HG03571 (cell line): ENCODE measurements around the gene PTPRJ.

Experiments used
- ATAC-seq: cut with Tn5 transposase; IDR thresholded peaks from one replicate; pipeline ENCODE4 v1.9.1; 2021; ENCODE audit not compliant: unreplicated experiment

Gene PTPRJ

DNA sequence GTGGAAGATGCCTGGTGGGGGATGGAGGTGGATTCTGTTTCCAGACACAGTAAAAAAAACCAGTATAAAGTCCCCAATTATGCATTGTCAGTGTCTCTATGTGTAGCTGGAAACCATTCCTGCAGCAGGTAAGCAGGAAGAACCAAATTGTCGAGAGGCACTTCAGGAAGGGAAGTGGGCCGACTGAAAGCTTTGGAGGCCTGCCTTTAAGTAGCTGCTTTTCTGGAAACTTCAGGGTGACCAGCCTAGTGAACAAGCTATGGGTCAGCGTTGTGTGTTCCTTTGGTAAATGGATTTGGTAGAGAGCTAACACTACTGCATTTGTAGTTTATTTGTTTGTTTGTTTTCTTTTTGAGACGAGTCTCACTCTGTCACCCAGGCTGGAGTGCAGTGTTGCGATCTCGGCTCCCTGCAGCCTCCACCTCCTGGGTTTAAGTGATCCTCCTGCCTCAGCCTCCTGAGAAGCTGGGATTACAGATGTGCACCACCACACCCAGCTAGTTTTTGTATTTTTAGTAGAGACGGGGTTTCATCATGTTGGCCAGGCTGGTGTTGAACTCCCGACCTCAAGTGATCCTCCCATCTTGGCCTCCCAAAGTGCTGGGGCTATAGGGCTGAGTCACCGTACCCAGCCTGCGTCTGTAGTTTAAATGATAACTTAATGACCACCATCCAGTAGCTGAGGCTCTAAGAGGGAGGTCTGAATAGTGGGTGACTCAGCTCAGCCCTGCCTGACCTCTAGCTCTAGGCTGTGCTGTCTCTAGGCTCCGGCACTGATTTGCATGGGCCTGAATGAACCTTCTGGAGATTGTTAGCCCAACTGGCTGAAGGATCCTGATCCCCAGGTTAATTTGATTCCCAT lies 12.8 kb downstream of the PTPRJ start:
- no peak for ATAC-seq

DNA sequence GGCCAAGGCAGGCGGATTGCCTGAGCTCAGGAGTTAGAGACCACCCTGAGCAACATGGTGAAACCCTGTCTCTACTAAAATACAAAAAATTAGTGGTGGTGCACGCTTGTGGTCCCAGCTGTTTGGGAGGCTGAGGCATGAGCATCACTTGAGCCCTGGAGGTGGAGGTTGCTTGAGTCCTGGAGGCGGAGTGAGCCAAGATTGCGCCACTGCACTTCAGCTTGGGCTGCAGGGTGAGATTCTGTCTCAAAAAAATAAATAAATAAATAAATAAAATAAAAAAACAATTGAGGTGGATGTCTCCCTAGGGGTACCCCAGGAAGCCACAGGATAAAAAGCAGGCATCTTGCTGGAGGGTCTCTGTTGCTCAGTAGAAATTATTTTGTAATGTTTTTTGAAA lies 14.1 kb downstream of the PTPRJ start:
- ATAC-seq, result no peak

DNA sequence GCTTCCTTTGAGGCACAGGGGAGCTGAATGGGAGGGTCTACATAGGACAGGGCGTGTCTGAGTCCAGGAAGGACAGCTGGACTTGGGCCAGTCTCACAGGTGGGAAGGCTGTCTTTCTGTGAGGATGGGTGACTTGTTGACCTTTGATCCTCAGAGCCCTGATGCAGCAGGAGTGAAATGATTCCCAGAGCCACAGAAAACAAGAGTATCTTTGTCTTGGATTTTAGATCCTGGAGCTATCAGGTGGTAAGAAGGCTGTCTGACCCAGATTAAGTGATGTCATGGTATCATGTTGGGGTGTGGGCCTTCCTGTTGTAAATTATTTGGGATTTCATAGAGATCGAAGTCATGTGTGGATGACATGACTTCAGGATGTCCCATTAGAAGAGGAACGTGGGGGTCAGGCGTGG lies 15.0 kb downstream of the PTPRJ start:
- ATAC-seq, result no peak

DNA sequence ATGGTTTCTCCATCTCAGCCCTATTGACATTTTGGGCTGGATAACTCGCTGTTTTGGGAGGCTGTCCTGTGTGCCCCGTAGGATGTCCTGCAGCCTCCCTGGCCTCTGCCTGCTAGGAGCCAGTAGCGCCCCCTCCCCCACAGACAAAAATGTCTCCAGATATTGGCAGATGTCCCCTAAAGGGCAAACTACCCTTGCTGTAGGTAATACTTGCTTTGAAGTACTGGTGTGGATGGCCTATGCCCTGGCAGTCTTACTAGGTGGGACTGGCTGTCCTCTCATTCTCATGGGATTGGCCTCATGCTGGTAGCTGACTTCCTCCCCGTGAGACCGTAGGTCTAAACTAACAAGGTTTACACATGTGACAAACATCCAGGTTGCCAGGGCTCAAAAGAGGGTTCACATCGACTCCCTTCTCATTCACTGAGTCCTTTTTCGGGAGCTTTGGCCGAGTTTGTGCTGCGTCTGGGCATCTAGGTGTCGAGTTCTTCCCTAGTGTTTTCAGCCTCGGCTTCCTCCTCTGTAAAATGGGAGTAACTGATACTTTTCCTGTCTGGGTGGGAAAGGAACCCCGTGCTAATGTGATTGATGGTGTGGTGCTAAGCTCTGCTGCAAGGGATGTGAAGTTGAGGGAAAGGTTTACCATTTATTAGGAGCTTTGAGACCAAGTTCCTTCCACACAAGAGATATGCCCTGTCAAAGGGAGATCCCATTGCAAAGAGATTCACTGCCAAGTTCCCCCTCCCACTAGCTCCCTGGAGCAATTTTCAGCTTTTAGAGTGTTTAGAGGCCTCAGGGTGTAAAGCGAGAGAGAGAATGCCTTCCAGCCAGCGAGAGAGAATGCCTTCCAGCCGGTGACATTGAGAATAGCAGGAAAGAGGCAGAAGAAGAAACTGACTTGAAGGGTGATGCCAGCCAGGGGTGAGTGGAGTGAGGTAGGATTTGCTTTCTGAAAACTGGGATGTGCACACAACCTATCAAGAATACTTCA lies 17.0 kb downstream of the PTPRJ start:
- no peak for ATAC-seq

DNA sequence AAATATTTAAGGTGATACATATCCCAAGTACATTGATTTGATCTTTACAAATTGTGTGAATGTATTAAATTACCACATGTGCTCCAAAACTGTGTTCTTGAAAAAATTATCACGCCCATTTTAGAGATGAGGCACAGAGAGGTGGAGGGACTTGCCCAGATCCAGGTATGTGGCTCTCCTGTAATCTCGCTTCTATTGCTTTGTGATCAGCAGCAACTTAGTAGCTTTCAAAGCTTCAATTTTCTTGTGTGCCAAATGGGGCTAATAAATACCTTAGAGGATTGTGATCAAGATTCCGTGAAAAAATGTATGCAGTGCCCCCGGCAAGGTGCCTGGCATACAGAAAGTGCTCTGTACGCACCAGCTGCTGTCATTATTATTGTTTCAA lies 18.0 kb downstream of the PTPRJ start:
- ATAC-seq, result no peak

DNA sequence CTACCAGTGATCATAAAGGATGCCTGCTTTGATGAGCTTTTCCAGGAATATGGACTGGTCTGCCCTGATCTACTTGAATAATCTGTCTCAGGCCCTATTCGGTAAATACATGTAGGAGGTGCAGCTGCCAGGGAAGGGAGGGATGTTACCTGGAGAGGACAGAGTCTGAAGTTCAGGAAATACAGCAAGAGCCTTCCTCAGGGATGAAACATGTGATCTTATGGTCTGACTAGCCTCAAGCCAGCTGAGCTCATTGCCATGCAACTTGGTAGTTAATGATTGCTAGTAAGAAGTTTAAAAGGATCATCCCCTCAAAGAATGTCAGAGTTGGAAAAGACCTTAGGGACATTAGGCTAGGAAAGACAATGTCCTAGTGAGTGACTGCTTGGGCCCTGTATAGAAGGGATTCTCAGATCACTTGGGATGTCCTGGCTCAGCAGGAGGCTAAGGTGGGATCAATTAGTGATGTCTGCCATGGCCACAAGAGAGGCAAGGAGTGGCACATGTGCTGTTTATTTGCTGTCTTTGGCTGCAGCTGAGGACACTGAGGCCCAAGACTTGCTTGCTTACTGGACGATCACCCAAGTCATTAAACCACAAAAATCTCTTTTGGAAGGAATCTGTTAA lies 18.5 kb downstream of the PTPRJ start:
- ATAC-seq, result no peak

DNA sequence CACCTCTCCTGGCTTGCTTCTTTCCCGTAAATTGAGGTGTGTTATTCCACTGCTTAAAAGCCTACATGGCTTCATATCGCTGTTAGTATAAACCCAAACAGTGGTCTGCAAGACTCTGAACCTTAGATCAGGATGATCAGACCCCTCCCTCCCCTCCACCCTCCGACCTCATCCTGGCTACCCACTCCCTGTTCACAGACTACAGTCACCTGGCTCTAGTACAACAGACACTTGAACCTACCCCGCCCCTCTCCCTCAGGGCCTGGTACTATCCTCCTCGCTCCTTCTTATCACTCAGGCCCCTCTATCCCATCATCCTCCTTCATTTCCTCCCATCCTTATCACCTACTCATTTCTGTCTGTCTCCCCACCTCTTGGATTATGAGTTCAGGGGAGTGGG lies 20.1 kb downstream of the PTPRJ start:
- no peak for ATAC-seq

DNA sequence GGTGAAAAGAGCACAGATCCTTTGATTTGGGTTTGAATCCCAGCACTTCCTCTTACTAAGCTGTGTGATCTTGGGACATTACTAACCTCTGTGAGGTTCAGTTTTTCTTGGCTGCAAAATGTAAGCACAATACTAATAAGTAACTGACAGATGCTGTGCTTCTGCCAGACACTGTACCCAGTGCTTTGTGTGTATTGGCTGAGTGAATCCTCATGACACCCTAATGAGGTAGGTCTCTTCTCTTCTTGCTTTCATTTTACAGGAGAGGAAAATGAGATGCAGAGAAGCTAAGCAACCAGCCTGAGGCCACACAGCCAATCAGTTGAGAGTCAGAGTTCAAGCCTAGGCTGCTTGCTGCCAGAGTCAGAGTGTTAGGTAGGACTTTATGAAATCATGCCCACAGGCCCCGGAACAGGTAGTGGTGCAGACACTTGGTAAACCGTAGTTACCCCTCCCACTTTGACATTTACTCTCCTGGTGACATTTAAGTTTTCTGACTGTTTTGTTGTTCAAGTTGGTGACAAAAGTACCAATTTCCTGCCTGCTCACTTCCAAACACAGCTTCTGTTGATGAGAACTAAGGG lies 21.2 kb downstream of the PTPRJ start:
- ATAC-seq, result peak; percentile 61

DNA sequence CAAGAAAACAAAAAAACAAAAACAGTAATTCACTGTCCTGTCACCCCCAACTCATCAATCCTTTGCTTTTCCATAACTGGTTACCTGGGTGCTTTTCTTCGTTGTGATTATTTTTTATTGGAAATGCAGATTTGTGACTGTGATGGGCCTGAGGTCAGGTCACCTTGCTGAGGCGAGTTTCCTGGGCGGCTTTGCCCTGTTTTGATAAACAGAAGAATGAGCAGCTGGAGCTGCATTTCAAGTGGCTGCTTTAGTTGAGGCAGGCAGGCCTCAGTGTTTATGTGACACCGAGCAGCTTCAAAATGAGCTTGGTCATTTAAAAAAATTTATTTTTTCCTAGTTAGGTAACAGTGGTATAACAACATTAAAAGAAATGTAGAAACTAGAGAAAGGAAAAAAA lies 22.2 kb downstream of the PTPRJ start:
- no peak for ATAC-seq

DNA sequence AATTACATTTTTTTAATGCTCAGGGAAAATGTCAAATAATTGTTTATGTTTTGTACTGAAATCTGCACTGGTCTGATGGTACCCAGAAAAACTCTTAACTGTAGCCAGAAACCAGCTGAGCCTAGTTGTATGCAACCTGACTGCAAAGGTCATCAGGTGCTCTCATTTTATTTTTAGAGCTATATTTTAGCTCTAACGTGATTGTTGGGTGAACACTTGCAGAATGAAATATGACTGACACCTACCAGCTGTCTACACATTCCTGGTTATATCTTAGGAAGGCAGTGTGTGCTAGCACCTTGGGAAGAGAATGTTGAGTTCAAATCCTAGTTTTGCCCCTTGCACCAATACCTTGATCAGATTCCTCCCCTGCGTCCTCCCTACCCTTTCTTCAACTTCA lies 23.6 kb downstream of the PTPRJ start:
- no peak for ATAC-seq

DNA sequence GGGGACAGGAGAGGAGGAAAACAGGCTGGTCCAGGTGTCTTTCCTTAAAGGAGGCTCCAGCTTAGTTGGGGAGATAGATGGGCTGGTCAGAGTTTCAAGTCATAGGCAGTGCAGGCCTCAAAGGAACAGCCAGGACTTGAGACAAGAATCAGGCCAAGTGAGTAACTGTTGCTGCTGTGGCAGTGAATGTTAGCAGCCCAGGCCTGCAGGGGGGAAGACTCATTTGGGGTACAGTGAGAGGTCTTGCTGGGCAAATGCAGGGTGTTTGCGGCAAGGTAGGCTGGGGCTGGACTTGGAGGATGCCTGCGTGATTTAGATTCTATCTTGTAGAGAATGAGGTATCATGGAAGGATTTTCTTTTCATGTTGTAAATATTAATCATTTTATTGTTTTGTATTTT lies 24.1 kb downstream of the PTPRJ start:
- no peak for ATAC-seq

DNA sequence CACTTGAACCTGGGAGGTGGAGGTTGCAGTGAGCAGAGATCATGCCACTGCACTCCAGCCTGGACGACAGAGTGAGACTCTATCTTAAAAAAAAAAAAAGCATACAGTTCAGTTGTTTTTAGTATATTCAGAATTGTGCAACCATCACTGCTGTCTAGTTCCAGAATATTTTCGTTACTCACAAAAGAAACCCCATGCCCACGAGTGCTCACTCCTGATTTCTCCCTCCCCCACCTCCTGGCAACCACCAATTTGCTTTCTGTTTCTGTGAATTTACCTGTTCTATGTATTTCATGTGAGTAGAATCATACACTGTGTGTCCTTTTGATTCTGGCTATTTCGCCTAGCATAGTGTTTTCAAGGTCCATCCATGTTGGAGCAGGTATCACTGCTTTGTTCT lies 24.8 kb downstream of the PTPRJ start:
- no peak for ATAC-seq

DNA sequence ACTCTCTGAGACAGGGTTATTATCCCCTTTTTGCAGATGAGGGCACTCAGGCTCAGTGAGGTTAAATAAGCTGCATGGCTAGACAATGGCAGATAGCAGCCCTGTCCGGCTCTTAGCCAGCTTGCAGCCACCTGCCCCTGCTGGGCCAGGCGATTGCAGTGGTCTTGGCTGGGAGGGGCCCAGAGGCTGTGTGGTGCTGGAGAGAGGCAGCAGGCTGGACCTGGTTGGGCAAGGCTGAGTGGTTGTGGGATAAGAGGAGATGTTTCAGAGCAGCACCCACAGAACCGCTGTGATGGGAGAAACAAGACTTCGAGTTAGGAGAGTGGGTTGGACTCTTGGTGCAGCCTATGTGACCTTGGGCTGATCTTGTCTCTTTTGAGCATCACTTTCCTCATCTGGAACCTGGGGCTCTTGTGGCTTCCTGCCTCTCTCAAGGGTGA lies 25.5 kb downstream of the PTPRJ start:
- ATAC-seq, result no peak

DNA sequence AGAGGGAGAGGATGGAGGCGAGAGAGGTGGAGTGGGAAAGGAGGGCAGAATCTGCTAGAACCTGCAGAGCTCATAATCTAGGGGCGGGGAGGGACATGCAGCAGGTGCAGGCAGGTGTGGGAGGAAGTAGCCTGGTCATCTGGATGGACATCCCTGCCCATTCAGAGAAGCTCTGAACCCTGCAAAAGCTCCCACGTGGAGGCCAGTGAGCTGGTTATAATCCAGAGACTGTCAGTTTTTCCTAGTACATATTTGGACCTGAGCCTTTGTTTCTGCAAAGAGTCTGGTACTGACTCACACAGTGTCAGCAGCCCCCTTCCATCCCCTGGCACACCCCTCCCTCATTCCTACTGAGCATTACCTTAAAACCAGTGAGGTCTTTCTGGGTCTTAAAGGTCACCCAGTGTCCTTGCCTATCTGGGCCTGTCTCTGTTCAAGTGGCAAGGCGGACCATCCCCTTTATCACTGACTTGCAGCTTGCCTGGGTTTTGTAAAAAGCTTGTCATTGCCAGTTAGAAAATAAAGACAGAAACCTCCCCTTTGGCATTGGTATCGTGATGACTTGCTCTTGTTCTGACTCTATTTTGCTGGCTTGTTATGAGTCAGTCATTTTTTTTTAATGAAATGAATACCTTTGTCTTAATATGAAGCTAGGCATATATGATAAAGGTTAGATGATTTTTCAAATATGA lies 26.1 kb downstream of the PTPRJ start:
- ATAC-seq, result peak; percentile 73

DNA sequence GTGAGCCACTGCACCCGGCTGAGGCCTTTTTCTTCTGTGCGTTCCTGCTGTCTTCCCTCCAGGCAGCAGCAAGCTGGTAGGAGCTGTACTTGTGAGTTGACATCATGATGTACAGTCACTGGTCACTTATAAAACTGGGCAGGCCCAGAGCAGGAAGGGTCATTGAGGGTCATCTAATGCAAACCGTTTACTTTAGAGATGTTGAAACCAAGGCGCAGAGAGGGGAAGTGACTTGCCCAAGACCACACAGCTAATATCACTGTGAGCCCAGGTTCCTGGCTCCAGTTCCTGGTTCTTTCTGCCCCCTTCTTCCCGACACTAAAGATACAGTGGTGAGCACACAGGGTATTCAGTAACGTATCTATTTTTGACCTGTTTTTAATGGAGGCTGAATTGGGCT lies 27.3 kb downstream of the PTPRJ start:
- ATAC-seq, result no peak

DNA sequence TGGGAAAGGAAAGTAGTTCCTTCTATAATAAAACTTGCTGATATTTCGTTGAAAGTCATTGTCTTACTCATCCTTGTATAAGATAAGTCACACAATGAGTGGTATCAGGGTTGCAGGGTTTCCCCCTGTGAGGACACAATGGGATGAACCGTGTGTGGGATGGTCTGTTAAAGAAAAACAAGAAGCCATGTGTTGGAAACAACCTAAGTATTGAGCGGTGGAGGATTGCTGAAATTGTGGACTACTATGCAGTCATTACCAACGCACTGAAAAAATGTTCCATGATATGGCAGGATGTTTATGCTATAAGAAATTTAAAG lies 28.6 kb downstream of the PTPRJ start:
- ATAC-seq, result peak; percentile 36

DNA sequence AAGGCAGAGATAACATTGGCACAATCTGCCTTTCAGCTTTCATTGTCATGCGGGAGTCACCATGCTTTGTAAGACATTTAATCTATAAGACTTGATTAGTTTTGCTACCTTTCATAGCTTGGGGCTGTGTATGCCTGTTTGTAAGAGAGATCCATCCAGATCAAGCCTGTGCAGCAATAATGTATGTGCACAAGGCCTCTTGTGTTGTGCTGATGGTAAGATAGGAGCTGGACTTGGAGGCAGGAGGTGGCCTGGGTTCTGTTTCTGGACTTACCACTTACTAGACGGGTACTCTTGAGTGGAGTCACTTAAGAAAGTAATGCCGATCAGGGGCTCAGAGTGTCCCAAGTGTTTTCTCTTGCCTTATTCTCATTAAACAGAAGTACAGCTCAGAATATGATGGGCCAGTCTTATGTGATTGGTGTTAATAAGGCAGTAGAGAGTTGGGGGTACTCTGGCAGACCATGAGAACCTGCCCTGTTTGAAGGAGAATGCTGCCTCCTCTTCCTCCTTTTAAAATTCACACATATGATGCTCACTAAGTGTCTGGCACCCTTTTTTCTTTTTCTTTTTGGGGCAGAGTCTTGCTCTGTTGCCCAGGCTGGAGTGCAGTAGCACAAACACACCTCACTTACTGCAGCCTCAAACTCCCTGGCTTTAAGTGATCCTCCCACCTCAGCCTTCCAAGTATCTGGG lies 30.9 kb downstream of the PTPRJ start:
- no peak for ATAC-seq

DNA sequence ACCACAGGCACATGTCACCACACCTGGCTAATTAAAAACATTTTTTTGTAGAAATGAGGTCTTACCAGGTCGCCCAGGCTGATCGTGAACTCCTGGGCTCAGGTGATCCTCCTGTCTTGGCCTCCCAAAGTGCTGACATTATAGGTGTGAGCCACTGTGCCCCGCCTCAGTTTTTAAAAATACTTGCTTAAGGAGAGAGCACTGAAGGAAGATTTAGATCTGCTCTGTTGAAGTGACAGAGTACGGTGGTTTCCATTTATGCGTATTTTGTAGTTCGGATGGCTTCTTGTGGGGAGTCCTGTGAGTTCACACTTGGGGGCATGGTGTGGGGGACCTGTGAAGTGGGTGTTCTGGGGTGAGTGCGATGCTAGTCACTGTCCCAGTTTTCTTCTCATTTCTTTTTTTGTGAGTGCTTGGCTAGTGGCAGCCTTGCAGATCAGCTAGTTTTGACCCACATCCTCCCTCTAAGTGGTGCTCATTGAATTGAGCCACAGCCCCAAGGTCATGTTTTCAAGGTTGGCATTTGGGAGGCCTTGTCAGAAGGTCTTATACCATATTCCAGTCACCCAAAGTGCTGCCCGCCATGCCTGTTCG lies 31.5 kb downstream of the PTPRJ start:
- ATAC-seq, result no peak

DNA sequence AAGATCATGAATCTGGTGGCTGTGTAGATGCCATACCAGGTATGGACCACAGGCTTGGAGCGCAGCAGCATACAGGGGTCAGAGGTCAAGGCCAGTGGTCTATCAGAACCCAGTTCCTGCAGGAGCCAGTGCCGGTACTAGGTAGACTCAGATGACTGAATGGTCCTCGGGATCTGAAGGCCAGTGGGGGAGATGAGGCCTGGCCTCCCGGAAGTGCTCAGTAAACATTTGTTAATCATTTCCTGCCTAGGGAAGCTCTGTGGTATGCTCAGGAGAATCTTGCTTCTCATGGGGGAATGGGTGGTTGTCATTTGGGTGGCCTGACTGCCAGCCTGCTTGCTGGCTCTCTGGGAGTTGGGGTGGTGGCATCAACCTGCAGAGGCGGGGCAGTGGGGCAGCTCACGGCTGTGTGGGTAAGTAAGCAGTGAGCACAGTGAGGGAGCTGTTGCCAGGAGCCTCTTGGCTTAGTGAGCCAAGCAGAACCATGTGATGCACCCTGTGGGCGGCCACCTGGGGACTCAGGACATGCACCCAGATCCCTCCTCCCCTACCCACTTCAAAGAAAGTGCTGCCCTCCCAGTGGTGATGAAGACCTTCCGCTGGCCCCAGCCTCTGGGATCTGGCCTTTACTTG lies 33.0 kb downstream of the PTPRJ start:
- peak; percentile 61 for ATAC-seq
